HG02973 (cell line): ENCODE measurements around the gene LRRC41.
A peak's percentile ranks its signal among the peaks of the same experiment; 100 is the strongest.

Source experiments
- ATAC-seq: cut with Tn5 transposase; IDR thresholded peaks from one replicate; pipeline ENCODE4 v1.9.1; 2021; ENCODE audit warnings: moderate library complexity; ENCODE audit not compliant: unreplicated experiment

The LRRC41 gene

DNA sequence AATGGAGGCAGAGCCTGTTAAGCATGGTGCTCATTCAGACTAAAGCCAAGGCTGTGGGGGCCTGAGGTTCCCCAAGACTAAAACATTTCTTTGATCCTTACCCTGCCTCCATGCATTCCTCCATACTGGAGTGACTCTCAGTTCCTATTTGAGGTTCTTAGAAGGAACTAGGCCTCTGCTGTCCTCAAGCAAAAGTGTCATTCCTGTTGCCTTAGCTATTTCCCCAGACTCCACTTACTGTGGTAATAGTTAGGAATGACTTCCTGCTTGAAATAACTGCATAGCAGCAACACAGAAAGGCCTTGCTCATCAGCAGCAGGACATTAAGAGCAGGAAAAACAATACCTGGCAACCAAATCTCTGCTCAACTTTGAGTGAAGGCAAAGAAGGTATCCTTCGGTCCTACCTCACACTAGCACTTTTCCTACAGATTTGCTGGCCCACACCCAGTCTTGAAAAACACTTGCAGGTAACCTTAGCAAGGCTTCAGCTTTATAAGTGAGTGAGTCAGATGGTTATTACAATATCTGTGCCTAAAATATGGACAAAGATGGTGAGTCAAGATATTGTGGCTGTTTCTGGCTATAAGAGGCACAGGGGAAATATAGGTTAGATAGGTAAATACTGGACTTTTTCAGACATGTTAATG, 14.8 kb downstream of the LRRC41 start:
- no peak for ATAC-seq

DNA sequence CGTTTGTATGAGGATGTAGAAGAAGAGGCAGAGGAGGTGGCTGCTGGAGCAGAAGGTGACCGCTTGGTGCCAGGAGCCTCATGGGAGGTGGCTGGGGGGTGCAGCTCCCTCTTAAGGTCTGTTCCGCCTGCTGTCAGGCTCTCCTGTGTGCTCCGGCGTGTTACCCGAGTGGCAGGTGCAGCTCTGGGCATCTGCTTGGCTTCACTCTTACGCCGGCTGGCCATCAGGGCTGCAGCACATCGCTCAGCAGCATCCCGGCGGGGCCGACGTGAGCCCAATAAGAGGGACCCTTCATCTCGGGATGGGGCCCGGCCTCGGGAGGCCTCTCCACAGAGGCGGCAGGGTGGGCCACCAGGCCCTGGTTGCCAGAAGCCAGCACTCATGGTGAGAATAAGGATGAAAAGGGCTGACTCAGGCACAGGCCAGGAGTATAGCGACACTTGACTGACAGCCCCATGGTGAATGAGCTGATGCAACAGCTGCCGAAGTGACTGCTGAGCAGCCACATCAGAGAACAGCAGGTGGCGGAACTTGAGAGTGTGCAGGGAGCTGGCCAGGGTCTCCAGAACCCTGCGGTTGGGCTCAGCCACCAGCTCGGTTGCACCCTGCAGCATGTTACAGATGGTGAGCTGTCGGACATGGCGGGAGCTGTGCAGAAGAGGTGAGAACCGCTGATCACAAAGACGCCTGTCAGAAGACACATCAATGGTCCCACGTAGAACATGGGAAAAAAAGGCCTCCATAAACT, 17.5 kb downstream of the LRRC41 start:
- ATAC-seq: no peak

DNA sequence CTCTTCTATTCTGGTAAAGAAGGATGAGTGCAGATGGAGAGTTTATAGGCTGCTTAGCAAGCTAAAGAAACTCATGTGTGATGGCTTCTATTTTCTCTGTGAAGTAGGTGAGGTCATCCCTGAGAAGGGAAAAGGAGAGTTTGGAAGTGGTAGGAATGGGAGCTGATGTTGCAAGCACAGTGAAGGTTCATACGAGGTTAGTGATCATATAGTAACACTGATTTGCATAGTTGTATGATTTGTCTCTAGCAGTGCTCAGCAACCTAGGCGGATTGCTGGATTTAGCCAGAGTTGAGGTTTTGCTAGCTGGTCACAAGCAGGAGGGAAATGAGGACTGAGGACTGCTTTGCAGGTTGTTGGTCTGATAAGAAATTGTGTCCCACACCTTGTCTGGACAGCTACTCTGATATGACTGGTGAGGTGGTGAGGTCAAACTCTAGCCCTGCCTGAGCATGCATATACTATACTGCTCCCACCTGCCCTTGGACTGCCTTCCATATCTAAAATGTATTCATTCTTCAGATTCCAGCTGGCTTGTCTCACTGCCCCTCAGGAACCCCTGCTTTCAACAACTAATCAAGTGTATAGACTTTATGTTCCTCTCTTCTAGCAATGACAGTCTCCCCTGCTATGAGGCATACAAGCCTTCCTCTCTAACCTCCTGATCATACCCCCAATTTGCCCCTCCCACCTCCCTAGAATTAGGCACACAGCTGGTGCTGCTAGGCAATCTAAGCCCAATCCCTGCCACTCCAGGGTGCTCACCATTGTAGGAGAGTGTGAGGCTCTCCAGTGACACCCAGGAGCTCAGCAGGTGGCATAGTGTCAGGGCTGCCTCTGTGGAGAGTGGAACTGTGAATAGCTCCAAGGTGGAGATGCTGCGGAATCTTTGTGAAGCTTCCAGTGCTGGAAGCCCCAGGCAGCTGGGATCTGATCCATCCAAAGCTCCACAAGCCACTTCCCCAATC, 18.5 kb downstream of the LRRC41 start:
- ATAC-seq: no peak

DNA sequence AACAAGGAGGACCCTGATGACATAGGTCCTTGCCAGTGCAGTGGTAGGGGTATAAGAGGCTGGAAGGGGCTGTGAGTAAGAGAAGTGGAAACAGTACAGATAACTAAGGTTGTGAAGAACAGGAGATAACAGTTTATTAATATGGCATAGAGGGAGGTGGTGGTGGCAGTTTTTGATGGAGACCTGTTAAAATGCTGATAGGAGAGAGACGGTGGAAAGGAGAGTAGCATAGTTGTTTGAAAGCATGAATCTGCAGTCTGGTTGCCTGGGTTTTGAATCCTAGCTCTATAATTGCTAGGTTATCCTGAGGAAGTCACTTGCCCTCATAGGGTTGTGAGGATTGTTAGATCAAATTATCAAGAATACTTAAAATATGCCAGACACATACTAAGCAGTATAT, 19.4 kb downstream of the LRRC41 start:
- ATAC-seq: no peak

DNA sequence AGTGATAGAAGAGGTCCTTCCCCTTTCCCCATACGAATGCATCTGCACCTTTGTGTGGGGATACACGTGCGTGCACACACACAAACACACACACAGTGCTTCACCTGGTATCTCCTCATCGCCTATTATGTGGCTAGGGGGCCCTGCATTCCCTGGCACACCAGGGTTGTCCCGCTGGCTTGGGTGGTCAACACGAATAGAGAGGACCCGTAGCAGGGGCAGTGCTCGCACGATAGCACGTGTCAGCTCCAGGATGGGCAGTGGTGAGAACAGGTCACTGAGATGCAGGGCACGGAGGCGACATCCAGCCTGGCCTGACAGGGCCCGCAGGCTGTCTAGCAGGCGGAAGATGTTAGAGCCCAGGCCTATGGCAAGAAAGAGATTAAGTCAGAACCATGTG, 22.4 kb downstream of the LRRC41 start:
- no peak for ATAC-seq

DNA sequence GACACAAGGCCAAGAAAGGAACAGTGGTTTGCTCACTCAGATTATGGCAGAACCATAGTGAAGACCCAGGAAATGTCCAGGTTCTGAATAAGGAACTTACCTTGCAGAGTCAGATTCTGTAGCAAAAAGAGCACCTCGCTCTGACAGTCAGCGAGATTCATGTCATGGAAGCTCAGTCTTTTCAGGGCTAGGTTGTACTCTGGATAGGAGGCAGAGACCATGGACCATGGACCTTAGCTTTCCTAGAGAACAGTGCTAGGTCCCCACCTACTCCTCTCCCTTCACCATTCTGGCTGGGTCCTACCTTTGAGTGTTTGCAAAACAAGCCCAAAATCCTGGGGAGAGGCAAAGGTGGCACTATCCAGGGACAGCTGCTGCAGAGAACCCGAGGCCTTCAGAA, 23.3 kb downstream of the LRRC41 start:
- no peak for ATAC-seq

DNA sequence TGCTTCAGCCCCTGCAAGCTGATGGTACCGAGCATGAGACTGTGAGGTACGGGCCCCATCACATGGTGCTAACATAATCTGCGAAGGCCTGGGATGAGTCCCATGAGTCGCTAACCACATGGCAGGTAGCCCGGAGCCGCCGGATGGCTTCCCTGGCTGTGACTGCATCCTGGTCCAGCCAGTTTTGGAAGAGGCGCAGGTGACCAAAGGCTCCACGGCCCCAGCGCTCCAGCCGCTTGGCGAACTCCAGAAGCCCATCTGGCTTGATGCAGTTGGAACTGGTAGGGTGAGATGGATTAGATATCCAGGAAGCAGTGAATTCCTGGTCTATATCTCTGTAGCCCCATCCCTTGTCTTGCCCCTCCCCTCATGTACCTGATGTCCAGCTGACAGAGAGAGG, 24.6 kb downstream of the LRRC41 start:
- no peak for ATAC-seq

DNA sequence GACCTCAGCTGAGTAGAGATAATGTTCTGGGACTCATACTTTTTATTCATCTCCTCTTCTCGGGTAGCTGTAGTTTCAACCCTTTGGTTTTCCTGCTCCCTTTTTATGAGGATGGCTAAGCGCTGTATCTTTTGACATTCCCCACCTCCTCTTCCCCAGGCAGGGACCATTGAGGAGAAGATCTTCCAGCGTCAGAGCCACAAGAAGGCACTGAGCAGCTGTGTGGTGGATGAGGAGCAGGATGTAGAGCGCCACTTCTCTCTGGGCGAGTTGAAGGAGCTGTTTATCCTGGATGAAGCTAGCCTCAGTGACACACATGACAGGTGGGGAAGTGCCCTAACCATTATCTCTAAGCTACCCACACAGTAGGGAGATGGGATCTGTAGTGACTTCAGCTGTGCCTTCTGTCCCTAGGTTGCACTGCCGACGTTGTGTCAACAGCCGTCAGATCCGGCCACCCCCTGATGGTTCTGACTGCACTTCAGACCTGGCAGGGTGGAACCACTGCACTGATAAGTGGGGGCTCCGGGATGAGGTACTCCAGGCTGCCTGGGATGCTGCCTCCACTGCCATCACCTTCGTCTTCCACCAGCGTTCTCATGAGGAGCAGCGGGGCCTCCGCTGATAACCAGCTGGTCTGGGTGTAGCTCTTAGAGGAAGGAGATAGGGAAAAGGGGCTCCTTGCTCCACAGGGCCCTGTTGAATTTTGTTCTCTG, 25.6 kb downstream of the LRRC41 start:
- ATAC-seq: no peak

DNA sequence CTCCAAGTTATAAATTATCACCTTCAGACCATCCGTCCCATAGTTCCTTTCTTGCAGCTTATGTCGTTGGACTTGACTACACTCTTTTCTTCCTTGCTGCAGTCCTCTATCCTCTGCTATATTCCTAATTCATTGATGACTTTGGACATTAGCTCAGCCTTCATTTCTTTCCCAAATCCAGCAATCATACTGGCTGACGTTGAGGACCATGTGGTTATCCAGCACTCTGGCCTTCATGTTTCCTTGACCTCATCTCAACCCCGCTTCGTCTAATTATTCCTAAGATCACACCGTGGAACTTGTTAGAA, 28.4 kb downstream of the LRRC41 start:
- ATAC-seq: no peak

DNA sequence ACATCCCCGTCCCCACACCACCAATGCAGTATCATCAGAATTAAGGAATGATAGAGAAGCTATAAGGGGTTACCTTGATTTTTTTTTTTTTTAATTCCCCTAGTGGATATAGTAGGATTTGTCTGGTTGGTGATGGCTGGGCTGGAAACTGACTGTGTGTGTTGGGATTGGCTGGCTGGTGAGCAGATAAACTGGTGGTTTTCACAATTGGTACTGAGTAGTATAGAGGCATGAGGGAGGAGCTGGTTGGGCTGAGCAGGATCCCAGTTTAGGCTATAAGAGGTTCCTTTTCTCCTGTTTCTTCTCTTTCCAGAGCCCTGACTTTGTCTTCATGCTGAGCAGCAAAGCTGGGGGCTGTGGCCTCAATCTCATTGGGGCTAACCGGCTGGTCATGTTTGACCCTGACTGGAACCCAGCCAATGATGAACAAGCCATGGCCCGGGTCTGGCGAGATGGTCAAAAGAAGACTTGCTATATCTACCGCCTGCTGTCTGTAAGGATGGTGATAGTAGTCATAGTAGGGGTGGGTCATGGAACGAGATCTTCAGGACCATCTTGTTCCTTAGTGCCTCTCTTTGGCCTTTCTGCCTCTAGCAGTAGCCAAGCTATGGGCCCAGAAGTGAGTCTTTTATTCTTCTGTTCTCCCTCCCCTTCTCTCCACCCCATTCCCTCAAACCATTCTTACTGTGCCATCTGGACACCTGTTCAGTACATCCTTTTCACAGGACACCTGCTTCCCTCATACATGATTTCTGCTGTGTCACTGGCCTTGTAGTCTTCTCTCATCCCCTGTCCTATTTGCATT, 29.0 kb downstream of the LRRC41 start:
- ATAC-seq: no peak

DNA sequence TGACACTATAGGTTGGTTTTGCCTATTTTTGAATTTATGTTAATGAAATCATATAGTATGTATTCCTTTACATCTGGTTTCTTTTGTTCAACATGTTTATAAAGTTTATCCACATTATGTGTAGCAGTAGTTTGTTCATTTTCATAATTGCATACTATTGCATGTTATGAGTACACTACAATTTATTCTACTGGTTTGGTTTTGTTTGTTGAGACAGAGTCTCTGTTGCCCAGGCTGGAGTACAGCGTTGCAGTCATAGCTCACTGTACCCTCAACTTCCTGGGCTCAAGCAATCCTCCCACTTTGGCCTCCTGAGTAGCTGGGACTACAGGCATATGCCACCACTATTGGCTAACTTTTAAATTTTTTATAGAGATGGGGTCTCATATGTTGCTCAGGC, 34.8 kb downstream of the LRRC41 start:
- ATAC-seq: no peak

DNA sequence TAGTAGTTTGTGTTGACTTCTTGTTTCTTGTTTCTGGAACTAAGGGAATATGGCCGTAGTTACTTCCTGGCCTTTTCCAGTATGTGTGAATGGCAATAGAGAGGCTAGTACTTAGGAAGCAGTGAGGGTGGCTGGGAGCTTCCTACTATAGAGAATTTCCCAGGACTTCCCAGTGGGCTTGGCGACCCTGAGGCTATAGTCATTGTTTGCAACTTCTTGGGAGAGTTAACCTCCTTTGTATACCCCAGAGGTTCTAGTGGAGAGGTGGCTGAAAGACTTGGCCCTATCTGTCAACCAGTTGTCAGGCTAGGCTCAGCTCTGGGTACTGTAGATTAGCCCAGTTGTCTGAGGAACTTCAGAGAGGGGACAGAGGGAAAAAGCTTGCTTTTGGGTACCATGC, 40.3 kb downstream of the LRRC41 start:
- ATAC-seq: no peak

DNA sequence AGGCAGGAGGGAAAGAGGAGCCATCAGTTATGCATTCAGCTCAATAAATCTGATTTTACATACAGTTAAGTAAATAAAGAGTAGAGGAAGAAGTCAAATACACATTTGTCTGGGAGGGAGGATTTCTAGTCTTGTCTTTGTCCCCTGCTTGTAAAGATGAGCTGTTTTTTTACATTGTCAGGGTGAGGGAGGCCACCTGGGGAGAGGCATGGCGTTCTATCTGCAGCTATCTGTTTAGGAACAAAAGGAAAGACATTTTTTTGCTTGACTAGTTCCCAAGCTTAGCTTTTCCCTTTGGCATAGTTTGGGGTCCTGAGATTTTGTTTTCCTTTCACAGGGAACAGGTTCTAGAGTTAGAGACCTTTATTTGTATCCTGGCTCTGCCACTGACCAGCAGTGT, 40.9 kb downstream of the LRRC41 start:
- ATAC-seq: no peak

DNA sequence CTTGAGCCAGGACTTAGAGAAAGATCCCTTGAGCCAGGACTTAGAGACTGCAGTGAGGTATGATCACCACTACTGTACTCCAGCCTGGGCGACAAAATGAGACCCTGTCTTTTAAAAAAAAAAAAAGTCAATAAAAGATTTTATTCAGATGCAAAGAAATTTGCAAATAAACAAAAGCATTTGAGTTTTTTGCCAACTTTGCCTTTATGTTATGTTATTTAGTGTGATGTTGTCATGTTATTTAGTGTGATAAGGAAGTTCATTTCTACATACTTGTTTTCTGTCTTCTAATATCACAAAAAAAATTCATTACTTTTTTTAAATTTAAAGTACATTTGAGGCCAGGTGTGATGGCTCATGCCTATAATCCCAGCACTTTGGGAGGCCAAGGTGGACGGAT, 46.9 kb downstream of the LRRC41 start:
- no peak for ATAC-seq

DNA sequence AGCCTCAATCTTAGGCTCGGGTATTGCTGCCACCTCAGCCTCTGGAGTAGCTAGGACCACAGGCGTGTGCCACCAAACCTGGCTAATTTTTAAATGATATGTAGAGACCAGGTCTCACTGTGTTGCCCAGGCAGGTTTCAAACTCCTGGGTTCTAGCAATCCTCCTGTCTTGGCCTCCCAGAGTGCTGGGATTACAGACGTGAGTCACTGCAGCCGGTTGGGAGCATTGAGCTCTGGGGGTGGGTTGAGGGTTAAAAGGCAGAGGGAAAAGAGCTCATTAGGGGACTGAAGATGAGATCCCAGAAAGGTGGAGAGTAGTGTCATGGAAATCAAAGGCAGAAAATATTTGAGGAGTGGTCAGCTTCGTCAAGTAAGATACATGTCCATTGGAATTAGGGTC, 48.7 kb downstream of the LRRC41 start:
- ATAC-seq: no peak

DNA sequence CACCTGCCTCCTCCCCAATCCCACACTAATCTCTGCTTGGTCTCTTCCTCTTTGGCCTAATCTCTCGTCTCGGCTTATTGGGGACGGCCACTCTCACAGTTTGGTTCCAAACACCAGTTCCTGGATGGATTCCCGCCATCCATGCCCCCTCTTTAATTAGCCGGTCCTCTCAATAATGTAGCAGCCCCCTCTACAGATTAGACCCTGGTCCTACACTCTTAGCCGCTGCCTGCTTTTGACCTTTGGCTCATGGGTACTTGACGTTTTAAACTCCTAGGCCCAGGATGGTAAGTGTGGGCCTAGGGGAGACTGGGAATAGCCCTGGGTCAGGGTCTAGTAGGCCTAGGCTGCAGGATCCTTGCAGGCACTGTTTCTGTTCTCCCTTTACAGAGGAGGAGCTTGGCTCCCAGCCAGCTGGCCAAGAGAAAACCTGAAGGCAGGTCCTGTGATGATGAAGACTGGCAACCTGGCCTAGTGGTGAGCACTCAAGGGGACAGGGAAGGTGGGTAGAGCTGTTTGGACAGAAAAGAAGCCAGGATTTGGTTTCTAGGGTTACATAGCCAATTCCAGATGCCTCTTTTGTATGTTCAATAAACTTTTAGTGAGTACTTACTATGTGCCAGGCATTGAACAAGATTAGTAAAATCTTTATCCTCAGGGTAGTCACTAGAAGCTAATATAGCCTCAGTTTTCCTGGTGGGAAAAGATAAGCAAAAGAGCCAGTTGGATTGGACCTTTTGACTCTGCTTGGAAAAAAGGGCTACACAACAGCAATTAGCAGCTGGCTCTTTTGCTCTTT, 55.1 kb downstream of the LRRC41 start:
- ATAC-seq: no peak

DNA sequence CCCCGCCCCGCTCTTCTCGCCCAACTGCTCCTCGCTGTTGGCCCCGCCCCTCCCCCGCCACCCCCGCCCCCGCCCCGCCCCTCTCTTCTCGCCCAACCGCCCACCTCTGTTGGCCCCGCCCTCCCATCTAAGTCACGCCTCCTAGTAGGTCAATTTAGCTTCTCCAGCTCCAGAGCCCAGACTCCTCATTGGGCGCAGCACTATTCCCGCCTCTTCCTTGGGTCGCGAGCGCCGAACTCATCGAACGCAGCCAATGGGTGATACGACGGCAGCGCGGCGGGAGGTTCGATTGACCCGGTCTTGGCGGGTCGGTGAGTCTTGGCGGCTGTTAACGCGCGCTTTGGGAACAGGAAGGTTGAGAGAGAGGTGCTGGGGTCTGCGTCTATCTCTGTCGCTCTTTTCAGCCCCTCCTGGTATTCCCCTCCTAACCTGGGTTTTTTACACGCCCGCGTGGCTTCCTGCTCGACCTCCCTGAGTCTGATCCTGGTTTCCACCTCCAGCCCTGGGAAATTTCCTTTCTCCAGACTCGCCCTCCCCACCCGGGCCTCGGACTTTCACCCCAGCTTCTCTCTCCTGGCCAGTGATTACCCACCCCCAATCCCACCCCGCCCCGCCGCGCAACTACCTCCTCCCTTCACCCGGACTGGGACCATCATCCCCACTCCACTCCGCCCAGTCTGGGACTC, 55.8 kb downstream of the LRRC41 start, which contains the start of gene RAD54L:
TSS of gene RAD54L (plus strand) at position 328 of the 686 bp plus-strand sequence. CDS start 643 bp downstream, outside the sequence.
- peak; percentile 88 for ATAC-seq

DNA sequence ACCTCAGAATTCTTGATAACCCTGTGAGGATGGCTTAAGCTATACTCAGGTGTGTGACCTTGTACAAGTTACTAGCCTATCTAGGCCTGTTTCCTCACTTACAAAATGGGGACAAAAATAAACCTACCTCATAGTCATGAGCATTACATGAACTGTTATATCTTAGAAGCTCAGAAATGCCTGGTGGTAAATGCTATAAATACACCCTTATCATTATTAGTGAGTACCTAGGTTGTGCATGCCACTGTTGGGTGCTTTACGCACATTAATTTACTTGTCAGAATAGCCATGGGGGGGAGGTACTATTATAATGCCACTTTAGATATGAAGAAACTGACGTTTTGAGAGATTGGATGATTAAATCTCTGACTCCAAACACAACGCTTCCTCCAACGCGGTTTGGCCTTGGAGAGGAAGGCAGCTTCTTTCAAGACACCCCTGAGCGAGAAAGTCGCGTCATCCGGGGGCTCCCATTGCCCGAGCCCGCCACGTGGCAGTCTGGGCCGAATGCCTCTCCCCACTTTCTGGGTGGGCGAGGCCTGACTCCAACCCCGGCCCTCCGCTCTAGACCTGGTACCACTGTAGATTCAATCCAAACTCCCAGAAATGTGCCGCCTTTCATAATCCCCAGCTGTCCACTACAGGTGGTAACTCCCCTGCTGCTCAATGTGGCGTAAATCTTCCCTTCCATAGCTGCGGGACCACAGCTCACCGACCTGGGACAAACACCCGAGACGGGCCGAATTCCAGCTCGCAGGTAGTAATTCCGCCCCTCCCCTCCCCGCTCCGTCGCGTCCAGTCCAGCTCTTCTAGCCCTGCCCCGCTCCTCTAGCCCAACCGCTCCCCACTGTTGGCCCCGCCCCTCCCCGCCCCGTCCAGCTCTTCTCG, 56.6 kb downstream of the LRRC41 start:
- ATAC-seq: peak; percentile 41
